Uterus (tissue), 2 donors: Measurements from ENCODE around the gene ARHGAP21.

Experiments
- CTCF ChIP-seq, 4 experiments: fragments of 200-600 bp in 2 of 4; fragments of 450-650 bp in 2 of 4; sonication (generic) in 2 of 4; IDR thresholded peaks; one replicate each; pipeline ENCODE4 v1.5.1; 2016 to 2019; ENCODE audit warnings: antibody characterized with exemption in 4 of 4, mild to moderate bottlenecking in 2 of 4, moderate library complexity in 1 of 4
- POLR2A ChIP-seq, 2 donors: fragments of 450-650 bp; IDR thresholded peaks; one replicate each; pipeline ENCODE4 v1.6.1; 2016; ENCODE audit warnings: antibody characterized with exemption in 2 of 2, mild to moderate bottlenecking in 1 of 2, moderate library complexity in 1 of 2

- TF ChIP-seq CTCF (IDR thresholded peaks at IDR 0.05) (no peak), POLR2A (IDR thresholded peaks at IDR 0.05) (no peak)
These were observed 148.1 kb downstream of the ARHGAP21 start for GRCh38 chr10:24575481-24576002.
